DND-41 (cell line): ENCODE measurements around the gene FOXO4.

ENCODE experiments used
- CTCF ChIP-seq: IDR thresholded peaks from 2 replicates; pipeline ENCODE4 v1.5.1; 2012; ENCODE audit warnings: borderline replicate concordance, low read length, moderate library complexity, mild to moderate bottlenecking; ENCODE audit not compliant: poor library complexity, severe bottlenecking; ENCODE audit errors: extremely low read depth
- EZH2 ChIP-seq: IDR thresholded peaks from 3 replicates; pipeline ENCODE4 v1.6.1; 2012; ENCODE audit warnings: borderline replicate concordance, low read depth, mild to moderate bottlenecking, moderate library complexity, low read length, inconsistent platforms; ENCODE audit not compliant: severe bottlenecking

- TF ChIP-seq CTCF (no peak), EZH2 (no peak)
Measured at GRCh38 chrX:71085900-71086299, 9.8 kb upstream of the FOXO4 start.
